BJ (cell line): ENCODE data around the gene CERS6. TPM values are rescaled to one million over a fixed set of nuclear protein-coding genes. Genes with fewer than 3 reads are reported as not detected.

Experiments
- CTCF ChIA-PET: fragments of 350-600 bp; formaldehyde crosslinking; extraction: SDS; loops from one replicate; lab custom pipeline; 2021; ENCODE audit warnings: antibody characterized with exemption, inconsistent platforms; lab: Yijun Ruan, JAX
- POLR2A ChIA-PET: fragments of 300-600 bp; sonication (Branson Sonifier 250); formaldehyde crosslinking; extraction: SDS; loops from one replicate; lab custom pipeline; 2021; ENCODE audit warnings: antibody characterized with exemption; lab: Charles Lee
- DNase-seq: peaks from one replicate; pipeline ENCODE4 v3.0.0-alpha.2; 2011; ENCODE audit warnings: low read depth
- H3K27me3 ChIP-seq: 2 replicates; pipeline ENCODE4 v1.6.0; 2011; ENCODE audit warnings: low read length; ENCODE audit not compliant: control insufficient read depth, insufficient read depth
- H3K36me3 ChIP-seq: 2 replicates; pipeline ENCODE4 v1.5.1; 2011; ENCODE audit warnings: low read length; ENCODE audit not compliant: control insufficient read depth, insufficient read depth
- H3K4me3 ChIP-seq: 2 replicates; pipeline ENCODE4 v1.5.1; 2011; ENCODE audit warnings: low read depth, mild to moderate bottlenecking, control low read depth, low read length
- polyA plus RNA-seq: library from polyadenylated mRNA; depleted of rRNA; stranded (reverse); fragments of >200 nt; gene quantifications from 2 replicates; pipeline ENCODE4 v1.2.3, GENCODE V29; 2011
- TF ChIP-seq, protein P1 (sequence below): IDR thresholded peaks from 2 replicates; pipeline ENCODE4 v1.5.1; 2011; ENCODE audit warnings: low read depth, mild to moderate bottlenecking, control low read depth, inconsistent platforms, low read length, moderate library complexity; ENCODE audit not compliant: insufficient read depth

The CERS6 gene
- polyA plus RNA-seq, 1 experiment = 1.6 TPM

DNA sequence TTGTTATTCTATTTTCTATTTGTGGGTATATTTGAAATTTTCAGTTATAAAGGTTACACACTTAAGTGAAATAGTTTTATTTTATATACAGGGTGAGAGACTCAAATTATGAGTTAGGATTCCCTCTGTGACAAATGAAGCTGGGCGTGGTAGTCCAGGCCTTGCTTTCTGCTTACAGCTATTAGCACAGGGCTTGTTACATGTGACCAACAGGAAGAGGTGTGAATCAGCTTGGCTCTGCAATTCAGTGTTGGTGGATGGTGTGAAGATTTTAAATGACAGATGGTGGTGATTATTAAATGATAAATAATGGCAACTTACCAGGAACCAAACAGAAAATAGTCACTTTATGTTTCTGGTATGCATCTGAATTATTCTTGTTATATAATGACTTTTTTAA, 282.0 kb downstream of the CERS6 start:
- no peaks in the 10 kb centered on the region for H3K27me3 ChIP-seq
- H3K36me3 ChIP-seq = no peaks in the 10 kb centered on the region
- ChIA-PET POLR2A (no interaction called here), CTCF (interaction anchor here (1.2 kb wide), 1 partner anchor 152 kb away, joined by 3 read pairs; the partner anchor contains the start of gene SPC25)
- no peak for DNase-seq
- TF ChIP-seq, protein P1, sequence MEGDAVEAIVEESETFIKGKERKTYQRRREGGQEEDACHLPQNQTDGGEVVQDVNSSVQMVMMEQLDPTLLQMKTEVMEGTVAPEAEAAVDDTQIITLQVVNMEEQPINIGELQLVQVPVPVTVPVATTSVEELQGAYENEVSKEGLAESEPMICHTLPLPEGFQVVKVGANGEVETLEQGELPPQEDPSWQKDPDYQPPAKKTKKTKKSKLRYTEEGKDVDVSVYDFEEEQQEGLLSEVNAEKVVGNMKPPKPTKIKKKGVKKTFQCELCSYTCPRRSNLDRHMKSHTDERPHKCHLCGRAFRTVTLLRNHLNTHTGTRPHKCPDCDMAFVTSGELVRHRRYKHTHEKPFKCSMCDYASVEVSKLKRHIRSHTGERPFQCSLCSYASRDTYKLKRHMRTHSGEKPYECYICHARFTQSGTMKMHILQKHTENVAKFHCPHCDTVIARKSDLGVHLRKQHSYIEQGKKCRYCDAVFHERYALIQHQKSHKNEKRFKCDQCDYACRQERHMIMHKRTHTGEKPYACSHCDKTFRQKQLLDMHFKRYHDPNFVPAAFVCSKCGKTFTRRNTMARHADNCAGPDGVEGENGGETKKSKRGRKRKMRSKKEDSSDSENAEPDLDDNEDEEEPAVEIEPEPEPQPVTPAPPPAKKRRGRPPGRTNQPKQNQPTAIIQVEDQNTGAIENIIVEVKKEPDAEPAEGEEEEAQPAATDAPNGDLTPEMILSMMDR = no peak
- H3K4me3 ChIP-seq = no peak overlapping the region

DNA sequence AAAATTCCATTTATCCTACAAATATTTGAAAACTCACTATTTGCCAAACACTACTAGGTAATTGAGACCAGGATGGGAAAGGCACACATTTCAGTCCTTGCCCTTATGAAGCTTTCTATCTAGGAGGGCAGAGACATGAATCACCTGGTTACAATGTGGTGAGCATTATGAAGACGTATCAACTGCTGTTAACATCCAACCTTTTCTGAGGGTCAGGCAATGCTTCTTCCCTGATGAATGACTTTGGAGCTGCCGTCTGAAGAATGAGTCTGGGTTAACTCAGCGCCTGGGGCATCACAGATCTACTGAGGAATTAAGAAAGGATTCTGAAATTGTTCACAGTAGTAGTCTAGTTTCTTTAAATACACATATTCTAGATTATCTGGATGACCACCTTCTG, 284.3 kb downstream of the CERS6 start:
- ChIA-PET POLR2A (no interaction called here), CTCF (no interaction called here)
- no peak for DNase-seq
- Histone ChIP-seq H3K27me3 (no peaks in the 10 kb centered on the region), H3K36me3 (no peaks in the 10 kb centered on the region), H3K4me3 (no peak overlapping the region)
- TF ChIP-seq, protein P1 = no peak

DNA sequence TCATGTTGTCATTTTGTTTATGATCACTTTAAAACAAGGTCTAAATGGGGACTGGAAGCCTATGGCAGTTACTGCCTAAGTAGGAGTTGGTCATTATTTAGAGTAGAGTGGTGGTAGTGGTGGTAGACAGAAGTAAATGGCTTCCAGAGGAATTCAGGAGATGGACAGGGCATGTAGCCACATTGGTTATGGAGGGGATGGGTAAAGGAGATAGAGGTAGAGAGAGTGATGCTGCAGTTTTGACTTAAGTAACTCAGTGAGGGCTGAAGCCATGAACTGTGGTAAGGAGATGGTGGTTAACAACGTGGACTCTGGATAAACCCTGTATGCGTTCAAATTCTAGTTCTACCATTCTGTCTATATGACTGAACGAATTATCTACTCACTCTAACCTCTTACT, 284.7 kb downstream of the CERS6 start:
- TF ChIP-seq, protein P1 = no peak
- no peaks in the 10 kb centered on the region for H3K27me3 ChIP-seq
- H3K4me3 ChIP-seq = no peak overlapping the region
- H3K36me3 ChIP-seq = no peaks in the 10 kb centered on the region
- ChIA-PET POLR2A (no interaction called here), CTCF (interaction anchor here (0.9 to 1.0 kb wide), 2 partner anchors 19 to 485 kb away, joined by 3 to 4 read pairs; no protein-coding TSS in a partner anchor)
- DNase-seq = no peak

DNA sequence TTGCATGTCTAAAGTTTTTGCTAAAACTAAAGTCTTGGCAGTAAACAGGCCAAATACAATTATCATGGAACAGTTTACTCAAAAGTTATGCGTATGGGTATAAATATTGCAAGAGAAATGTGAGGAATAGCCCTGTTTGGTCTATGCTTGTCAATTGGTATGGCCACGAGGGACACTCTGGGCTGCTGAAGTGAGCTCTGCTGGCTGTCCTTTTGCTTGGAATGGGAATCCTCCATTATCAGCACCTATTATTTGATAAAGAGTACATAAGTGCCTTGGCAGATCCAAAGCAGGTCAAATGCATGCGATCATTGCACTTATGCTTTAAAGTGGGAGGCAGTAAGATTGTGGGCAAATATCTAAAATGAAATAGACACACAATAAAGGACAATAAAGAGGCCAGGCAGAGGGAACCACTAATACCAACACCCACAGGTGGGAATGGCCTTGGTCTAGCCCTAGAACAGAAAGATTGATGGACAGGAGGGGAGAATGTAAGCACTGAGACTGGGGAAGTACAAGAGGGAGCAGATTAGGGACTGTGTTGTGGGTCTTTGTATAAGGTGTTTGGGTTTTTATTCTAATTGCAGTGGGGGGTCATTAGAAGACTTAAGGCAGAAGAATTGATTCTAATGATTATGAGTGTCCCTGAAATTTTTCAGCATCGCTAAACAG, 286.3 kb downstream of the CERS6 start:
- CTCF ChIA-PET = interaction anchor here (1.0 kb wide), 2 partner anchors 15 to 624 kb away, joined by 3 read pairs; no protein-coding TSS in a partner anchor
- no peak for DNase-seq
- POLR2A ChIA-PET = no interaction called here
- no peaks in the 10 kb centered on the region for H3K36me3 ChIP-seq
- TF ChIP-seq, protein P1 = no peak
- H3K27me3 ChIP-seq = no peaks in the 10 kb centered on the region
- H3K4me3 ChIP-seq = no peak overlapping the region

DNA sequence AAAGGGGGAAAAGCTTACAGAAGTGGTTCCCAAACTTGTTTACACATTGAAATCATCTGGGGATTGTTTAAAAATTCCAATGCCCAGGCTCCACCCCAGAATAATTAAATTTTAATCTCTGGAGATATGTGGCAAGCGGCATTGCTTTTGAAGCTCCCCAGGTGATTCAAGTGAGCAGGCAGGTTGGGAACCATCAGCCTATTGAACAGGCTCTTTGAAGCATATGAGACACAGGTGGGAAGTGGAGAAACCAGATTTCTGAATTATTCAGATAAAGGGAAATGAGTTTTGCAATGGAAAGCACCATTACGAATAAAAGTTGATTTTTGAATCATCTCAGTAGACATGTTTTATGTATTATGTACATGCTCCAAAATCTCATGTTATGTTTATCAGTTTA, 288.8 kb downstream of the CERS6 start:
- Histone ChIP-seq H3K36me3 (no peaks in the 10 kb centered on the region), H3K4me3 (no peak overlapping the region), H3K27me3 (no peaks in the 10 kb centered on the region)
- ChIA-PET POLR2A (no interaction called here), CTCF (no interaction called here)
- TF ChIP-seq, protein P1 = no peak
- DNase-seq = no peak
